GM19351 (cell line): ENCODE data around the gene QSOX2.
"Not testable (repeated sequence)": the region's sequence is repeated elsewhere in the genome, so short reads cannot be mapped to it uniquely, and the experiment has no call there.

Experiments
- ATAC-seq: cut with Tn5 transposase; IDR thresholded peaks from one replicate; pipeline ENCODE4 v1.9.1; 2021; ENCODE audit warnings: mild to moderate bottlenecking, moderate library complexity; ENCODE audit not compliant: unreplicated experiment

QSOX2 gene

DNA sequence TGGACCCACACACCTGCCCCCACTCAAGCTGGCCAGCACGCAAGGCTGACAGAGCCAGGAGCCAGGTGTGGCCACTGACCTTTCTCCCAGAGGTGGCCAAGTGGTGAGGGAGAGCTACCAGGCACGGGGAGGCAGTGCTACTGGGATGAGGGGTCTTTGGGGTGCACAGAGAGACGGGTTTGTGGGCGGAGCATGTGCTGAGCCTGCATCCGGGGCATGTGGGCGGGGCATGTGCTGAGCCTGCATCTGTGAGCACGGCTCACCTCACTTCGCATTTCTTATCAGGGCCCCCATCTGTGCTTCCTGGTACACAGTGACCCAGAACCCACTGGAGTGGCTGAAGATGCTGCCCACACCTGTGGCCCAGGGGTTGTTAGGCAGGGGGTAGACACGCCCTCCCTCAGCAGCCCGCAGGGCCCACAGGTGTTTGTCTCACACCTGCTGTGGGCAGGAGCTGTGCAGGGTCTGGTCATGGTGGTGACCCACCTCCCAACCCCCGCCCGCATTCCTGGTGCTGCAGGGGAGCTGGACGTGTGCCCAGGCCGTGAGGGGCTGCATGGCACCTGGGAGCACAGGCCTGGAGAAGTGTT is 36.8 kb upstream of the QSOX2 start:
- ATAC-seq: no peak

DNA sequence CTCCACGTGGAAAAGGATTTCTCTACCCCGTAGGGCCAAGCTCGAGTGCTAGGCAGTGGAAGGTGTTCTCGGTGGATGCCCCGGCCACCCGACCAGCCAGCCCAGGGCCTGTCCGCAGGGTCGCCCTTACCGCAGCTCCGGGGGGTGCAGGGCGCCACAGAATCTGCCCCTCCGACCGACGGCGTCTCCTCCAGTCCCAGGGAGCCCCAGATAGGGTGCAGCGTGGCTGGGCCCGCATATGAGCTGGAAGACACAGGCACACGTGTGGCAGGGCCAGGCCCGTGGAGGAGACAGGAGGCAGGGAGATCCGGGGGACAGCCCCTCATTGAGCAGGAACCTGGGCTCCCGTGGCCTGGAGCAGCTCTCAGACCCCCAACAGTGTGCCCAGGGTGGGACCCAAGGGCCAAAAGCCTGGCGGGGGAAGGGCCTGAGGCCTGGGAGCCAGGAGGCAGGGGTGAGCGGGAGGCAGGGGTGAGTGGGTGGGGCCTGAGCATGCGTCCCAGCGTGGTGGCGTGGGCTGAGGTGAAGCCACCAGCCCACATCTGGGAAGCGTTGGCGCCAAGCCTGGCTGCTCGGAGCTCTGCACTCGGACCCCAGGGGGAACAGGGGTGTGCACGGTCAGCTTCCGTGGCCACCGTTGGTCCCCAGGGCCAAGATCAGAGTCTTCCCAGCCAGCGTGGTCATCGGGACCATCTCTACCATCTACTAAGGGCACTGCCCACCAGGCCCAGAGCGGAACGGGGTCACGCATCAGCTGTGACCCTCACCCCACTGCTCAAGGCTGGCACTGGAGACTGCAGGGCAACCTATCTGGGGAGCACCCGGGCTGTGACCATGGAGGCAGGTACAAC is 36.0 kb upstream of the QSOX2 start:
- ATAC-seq: no peak

DNA sequence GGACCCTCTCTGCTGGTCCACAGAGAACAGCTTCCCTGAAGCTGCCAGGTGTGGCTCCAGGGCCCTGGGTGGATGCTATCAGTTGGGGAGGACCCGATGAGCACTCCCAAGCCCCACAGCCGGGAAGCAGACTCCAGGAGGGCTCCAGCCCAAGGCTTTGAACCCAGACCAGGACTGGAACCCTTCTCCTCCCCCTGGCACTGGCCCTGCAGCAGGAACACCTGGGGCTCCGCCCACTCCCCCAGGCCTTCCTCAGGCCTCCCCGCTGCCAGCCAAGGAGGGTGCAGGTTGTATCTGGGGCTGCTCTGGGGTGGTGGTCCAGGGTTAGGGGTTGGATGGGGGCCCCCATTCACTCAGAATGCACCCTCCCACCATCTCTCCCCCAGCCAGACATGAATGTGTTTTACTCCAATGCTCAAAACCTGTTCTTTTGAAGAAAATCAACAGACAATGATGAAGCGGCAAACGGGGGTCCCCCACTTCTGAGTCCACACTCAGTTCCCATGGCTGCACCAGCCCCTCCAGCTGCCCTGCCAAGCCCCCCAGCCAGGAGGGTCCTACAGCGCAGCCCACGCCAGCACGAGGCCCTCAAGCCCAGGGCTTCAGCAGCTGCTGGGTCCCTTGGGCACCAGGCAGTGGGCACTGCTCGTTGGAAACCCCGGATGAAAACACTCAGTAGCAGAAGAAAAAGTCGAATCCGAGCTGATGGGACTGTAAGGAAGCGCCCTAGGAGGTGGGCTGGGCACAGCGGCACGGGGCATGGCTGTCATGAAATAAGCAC is 35.1 kb upstream of the QSOX2 start:
- ATAC-seq: no peak

DNA sequence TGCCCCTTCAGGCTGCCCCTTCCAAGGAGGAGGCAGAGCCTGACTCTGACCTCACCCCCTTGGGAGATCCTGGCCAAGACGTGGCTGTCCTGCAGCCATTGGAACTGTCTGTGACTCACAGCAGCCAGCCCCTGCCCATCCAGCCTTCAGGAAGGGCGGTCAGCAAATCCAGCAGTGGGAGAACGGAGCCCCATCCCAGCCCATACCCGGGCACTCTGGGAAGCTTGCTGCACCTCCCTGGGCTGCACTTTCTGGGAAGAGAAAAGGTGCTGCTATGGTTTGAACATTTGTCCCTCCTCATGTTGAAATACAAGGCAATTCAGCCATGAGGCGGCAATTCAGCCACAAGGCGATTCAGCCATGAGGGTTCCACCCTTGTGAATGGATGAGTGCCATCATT is 33.9 kb upstream of the QSOX2 start:
- ATAC-seq: no peak

DNA sequence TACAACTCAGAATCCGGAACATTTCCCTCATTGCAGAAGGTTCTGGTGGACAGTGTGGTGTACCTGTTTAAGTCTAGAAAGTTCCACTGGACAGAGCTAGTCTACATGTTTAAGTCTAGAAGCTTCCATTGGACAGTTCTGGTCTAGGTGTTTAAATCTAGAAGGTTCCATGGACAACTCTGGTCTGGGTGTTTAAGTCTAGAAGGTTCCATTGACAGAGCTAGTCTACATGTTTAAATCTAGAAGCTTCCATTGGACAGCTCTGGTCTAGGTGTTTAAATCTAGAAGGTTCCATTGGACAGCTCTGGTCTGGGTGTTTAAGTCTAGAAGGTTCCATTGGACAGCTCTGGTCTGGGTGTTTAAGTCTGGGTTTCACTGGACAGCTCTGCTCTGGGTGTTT is 33.3 kb upstream of the QSOX2 start:
- ATAC-seq: no peak

DNA sequence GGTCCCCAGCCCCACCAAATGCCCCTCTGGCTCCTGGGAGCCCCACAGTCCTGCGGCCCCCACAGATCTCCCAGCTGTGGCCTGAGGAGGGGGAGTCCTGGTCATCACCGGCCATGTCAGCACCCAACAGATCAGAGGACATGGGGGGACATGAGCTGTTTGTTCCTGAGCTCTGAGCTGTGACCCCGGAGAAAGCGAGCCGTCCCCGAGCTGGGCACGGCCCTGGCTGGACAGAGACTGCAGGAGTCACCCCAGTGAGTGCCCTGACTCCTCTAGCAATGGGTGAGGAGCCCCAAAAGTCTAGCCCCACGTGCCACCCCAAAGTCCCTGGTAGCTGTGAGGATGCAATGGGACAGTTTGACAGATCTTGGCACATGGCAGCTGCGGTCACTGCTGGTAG is 32.6 kb upstream of the QSOX2 start:
- ATAC-seq: no peak

DNA sequence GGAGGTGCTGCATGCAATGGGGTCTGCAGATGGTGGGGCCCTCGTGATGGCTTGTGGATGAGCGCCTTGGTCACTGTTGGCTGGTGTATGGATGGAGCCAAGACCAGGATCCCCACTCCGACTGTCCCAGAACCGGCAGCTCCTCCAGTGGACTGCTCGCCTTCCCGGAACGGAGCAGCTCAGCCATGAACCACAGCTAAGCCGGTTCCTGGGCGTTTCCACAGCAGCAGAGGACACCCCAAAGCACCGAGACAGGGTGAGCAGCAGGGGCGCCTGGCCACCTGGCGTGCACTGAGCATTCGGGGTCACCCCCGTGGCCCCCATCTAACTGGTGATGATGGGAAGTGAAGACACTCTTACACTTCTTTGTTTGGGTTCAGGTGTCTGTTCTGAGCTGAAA is 32.1 kb upstream of the QSOX2 start:
- no peak for ATAC-seq

DNA sequence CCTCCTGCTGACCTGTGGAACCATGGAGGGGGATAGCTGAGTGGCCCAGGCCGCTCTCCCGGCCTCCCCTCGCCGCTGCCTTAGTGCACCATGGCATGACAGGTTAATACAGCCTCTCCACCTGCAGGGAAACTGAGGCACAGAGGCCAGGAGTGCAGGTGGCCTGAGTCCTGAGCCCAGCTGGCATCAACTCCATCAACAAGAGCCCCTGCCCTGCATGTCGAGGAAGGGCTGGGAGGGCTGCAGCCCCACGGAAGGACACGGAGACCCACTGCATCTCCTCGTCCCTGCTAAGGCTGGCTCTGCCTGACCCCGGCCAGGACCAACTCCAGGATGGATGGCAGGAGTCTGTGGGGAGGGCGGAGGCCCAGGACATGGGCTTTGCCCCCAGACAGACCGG is 31.1 kb upstream of the QSOX2 start:
- ATAC-seq: no peak

DNA sequence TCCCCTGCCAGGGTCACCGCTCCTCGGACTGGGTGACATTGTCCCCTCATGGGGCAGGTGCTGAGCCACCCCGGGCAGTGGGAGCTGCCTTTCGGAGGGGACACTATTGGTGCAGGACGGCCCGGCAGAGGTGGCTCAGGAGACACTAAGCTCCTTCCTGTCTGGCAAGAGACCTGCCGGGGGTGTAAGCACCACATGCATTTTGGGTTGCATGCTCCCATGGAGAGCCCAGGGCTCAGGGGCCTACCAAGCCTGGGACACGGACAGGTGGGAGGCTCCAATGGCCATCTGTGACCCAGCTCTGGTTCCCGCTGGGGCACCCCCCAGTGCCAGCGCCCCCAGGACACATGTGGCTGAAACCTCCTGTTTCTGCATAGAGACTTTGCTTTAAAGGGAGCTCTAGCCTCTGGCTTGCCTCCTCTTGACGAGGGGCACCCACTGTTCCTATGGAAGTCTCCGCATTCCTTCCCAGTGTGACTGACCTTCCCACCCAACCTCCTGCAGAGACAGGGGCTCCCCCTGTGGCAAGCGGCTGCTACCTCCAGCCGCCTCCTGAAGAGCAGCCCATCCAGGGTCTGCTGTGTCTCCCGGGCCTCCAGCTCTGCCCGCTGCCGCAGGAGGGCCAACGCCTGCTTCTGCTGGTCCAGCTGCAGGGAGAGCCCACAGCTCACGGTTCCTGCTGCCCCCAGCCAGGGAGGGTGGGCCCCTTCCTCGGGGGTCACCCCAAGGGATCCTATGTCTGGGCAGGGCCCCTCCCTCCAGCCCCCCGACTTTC is 30.2 kb upstream of the QSOX2 start:
- no peak for ATAC-seq

DNA sequence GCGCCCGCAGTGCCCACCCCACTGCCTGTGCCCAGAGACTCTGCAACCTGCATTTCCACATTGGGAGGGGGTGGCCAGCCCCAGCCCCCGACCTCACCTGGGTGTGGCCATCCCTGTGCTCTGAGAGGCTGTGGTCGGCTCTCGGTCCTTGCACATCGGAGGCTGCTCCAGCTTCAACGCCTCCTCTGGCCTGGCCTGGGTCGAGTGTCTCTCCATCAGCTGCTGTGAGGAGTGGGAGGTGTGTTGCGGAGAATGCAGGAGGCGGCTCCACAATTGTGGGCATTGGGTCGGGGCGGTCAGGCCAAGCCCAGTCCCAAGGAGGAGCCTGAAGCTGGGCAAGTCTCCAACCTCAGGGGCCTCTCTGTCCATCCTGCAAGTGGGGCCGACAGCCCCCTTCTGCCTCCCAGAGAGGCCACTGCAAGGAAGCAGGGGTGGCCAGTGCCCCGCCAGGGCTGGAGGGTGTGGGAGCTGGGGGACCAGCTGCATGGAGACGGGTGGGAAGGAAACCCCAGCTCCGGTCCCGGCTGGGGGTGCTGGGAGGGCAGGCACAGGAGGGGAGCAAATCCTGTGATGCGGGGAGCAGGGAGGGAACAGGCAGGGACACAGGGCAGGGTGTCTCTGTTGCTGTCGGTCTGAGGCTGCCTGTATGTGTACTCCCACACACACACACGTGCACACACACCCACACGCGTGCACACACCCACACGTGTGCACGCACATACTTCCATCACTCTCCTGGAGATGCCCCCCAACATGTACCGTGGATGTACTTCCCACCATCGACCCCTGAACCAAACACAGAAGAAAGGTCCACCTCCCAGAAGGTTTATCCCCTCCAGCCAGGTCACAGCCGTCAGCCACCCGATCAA is 29.4 kb upstream of the QSOX2 start:
- no peak for ATAC-seq

DNA sequence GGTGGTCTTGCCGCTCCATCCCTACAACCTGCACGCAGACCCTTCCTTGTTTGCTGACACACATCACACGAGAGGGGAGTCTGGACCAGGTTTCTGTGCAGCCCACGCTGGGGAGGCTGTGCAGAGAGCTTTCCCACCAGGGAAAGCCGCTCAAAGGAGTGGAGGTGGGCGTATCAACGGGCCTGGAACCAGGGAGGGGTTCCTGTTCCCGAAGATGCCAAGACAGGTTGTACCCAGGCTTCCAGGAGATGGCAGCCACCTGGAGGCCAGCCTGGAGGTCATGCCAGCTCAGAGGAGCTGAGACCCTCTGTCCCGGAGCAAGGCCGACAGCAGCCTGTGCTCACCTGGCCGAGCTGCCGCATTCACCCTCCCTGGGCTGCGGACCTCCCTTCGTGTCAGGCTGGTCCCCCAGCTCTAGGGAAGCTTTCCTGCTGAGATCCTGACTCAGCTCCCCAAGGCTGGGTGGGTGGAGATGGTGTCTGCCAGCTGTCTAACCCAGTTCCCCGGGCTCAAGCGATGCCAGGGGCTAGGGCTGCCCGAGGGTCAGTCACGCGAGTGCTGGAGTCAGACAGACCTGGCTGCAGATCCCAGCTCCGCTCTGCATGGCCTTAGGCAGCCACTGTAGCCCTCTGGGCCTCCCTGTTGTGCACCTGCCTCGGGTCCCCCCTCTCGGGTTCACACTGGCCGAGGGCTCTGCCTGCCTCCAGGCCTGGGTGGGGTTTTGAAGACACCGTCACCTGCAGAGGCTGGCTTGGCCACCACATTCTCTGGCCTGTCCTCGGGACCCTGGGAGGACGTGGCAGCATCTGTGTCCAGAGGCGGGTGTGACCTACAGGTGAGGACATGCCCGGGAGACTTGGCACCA is 28.5 kb upstream of the QSOX2 start:
- ATAC-seq: no peak

DNA sequence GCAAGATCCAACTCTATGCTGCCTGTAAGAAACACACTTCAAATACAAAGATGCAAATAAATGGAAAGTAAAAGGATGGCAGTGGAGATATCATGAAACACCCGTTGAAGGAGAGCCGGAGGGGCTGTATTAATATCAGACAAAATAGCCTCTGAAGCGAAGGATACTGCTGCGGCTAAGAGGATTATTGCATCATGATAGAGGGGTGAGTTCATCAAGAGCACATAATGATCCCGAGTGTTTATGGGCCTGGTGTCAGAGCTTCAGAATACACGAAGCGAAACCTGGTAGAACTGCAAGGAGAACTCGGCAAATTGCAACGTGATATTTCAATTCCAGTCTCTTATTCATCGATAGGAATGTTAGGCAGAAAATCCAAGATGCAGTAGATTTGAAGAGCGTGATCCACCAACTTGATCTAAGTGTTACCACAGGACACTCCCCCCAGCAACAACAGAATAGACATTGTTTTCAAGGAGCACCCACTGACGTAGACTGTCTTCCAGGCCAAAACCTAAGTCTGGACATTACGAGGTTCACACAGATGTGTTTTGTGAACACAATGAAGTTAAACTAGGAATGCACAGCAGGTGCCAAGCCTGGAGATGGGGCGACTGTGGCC is 27.7 kb upstream of the QSOX2 start:
- ATAC-seq: no peak

DNA sequence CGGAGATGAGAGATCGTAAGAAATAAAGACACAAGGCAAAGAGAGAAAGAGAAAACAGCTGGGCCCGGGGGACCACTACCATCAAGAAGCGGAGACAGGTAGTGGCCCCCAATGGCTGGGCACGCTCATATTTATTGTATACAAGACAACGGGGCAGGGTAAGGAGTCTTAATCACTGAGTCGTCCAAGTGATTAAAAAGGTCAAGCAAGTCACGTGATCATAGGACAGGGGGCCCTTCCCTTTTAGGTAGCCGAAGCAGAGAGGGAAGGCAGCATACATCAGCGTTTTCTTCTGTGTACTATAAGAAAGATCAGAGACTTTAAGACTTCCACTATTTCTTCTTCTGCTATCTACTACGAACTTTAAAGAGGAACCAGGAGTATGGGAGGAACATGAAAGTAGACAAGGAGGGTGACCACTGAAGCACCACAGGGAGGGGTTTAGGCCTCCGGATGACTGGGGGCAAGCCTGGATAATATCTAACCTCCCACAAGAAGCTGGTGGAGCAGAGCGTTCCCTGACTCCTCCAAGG is 24.6 kb upstream of the QSOX2 start:
- ATAC-seq: no peak

DNA sequence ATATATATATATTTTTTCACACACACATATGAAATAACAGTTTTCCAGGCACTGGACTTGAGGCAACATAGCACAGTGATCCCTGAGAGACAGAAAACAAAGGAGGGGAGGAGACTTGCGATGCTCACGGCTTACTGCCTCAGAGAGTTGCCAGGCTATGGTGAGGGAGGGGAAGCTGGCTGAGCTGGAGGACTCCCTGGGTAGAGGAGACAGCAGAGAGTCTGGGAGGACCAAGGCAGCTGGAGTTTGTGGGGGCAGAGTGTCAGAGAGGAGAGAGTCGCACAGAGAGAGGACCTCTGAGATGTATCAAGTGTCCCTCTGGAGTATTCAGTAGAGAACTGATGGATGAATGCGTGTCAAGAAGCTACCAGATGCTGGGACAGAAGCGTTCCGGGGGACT is 23.1 kb upstream of the QSOX2 start:
- no peak for ATAC-seq

DNA sequence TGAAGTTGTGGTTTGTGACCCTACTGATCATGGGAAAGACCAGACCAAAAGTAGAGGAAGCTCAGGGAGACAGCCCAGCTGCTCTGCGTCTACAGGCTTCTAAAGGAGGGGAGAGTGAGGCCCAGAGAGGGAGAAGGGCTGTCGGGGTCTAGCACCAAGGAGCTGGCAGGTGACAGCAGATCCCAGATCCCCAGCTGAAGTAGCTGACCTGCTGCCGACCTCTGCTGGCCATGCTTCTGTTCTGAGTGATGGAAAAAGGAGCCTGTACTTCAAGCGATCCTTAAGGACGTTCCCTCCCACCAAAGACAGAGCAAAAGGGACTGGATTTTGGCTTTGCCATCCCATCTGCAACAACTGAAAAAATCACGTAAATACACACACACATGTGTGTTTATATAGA is 22.7 kb upstream of the QSOX2 start:
- no peak for ATAC-seq

DNA sequence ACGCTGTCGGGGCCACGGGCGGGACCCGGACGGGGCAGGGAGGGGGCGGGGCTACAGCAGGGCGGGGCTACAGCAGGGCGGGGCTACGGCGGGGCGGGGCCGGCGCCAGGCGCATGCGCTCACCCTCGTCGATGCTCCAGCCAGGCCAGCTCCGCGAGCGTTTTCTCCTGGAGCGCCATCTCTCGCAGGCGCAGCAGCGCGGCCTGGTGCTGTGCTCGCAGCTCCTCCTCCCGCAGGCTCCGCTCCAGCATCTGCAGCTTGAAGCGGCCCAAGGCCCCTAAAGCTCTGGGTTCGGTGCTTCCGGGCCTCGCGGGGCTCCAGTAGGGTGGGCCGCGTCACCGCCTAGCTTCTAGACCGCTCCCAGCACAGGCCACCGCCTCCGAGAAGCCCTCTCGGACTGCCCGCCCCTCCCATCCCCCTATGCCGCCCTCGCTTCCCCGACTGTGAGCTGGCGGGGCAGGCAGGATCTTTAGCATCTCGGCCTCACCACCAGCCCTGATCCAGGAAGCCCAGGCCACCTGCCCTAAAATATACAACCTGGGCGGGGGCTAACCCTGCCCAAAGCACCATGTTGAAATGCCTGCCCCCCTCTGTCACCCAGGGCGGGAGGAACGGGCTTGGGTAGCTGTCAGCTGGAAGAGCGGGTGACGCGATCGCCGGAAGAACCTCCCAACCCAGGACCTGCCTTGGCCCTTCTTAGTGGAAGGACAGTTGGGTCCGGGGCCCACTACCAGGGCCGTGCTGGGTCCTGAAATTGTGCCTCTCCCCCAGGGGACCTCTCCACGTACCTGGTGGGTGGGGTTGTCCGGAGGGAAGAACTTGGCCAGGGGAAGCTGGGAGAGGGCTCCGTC is 21.9 kb upstream of the QSOX2 start:
- peak; percentile 85 for ATAC-seq

DNA sequence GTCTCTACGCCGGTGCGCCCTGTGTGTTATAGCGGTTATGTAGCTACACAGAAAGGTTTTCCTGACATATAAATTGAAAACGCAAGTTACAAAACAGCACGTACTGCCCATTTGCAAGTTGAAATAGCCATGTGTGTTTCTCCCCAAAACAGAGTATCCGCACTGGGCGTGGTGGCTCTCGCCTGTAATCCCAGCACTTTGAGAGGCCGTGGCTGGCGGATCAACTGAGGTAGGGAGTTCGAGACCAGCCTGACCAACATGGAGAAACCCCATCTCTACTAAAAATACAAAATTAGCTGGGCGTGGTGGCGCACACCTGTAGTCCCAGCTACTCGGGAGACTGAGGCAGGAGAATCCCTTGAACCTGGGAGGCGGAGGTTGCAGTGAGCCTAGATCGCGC is 21.0 kb upstream of the QSOX2 start:
- ATAC-seq: not testable (repeated sequence)
